Measurements from ENCODE around the gene NPIPB6. TPM values are rescaled to one million over a fixed set of nuclear protein-coding genes. Genes with fewer than 3 reads are reported as not detected.

The NPIPB6 gene
- total RNA-seq, 1 donor from 2014 or later: 2.0 TPM

GRCh38 chr16:28319476-28320022 lies 43.8 kb downstream of the NPIPB6 start:
- no peak overlapping the region for H3K27ac Mint-ChIP-seq
- DNase-seq (ENCODE audit: extremely low spot score, unreplicated experiment): no peak
- H3K9me3 Mint-ChIP-seq: no peaks in the 10 kb centered on the region
- no peaks in the 10 kb centered on the region for H3K27me3 Mint-ChIP-seq
- H3K4me3 Mint-ChIP-seq: no peak overlapping the region
- no peak for TF ChIP-seq CTCF (conservative IDR thresholded peaks at IDR 0.05)
- H3K4me1 Mint-ChIP-seq (ENCODE audit: unreplicated experiment): no peaks in the 10 kb centered on the region
- H3K36me3 Mint-ChIP-seq: peaks cover 7% of the 10 kb centered on the region

- no peaks in the 10 kb centered on the region for H3K4me1 Mint-ChIP-seq (ENCODE audit: unreplicated experiment)
- H3K4me3 Mint-ChIP-seq: no peak overlapping the region
- no peak for DNase-seq (ENCODE audit: extremely low spot score, unreplicated experiment)
- H3K27me3 Mint-ChIP-seq: no peaks in the 10 kb centered on the region
- H3K9me3 Mint-ChIP-seq: no peaks in the 10 kb centered on the region
- TF ChIP-seq CTCF (conservative IDR thresholded peaks at IDR 0.05): no peak
- H3K27ac Mint-ChIP-seq: no peak overlapping the region
- peaks cover 7% of the 10 kb centered on the region for H3K36me3 Mint-ChIP-seq
Measured at GRCh38 chr16:28318042-28318744, 45.1 kb downstream of the NPIPB6 start.

- no peak for DNase-seq (ENCODE audit: extremely low spot score, unreplicated experiment)
- Mint-ChIP-seq H3K9me3 (no peaks in the 10 kb centered on the region), H3K27me3 (no peaks in the 10 kb centered on the region), H3K4me1 (ENCODE audit: unreplicated experiment) (no peaks in the 10 kb centered on the region), H3K36me3 (peaks cover 7% of the 10 kb centered on the region), H3K27ac (no peak overlapping the region), H3K4me3 (no peak overlapping the region)
- peak; percentile 92 for TF ChIP-seq CTCF (conservative IDR thresholded peaks at IDR 0.05)
Measured at GRCh38 chr16:28317040-28317880, 46.0 kb downstream of the NPIPB6 start.

GRCh38 chr16:28316054-28316453 lies 47.3 kb downstream of the NPIPB6 start:
- no peaks in the 10 kb centered on the region for H3K4me1 Mint-ChIP-seq (ENCODE audit: unreplicated experiment)
- no peaks in the 10 kb centered on the region for H3K9me3 Mint-ChIP-seq
- no peaks in the 10 kb centered on the region for H3K27me3 Mint-ChIP-seq
- TF ChIP-seq CTCF (conservative IDR thresholded peaks at IDR 0.05): no peak
- peaks cover 7% of the 10 kb centered on the region for H3K36me3 Mint-ChIP-seq
- no peak for DNase-seq (ENCODE audit: extremely low spot score, unreplicated experiment)
- H3K4me3 Mint-ChIP-seq: no peak overlapping the region
- H3K27ac Mint-ChIP-seq: no peak overlapping the region

- Mint-ChIP-seq H3K36me3 (peaks cover 8% of the 10 kb centered on the region), H3K27me3 (no peaks in the 10 kb centered on the region), H3K9me3 (no peaks in the 10 kb centered on the region), H3K27ac (no peak overlapping the region), H3K4me3 (no peak overlapping the region), H3K4me1 (ENCODE audit: unreplicated experiment) (no peaks in the 10 kb centered on the region)
- DNase-seq (ENCODE audit: extremely low spot score, unreplicated experiment): no peak
- TF ChIP-seq CTCF (conservative IDR thresholded peaks at IDR 0.05): no peak
Measured at GRCh38 chr16:28313587-28313986, 49.7 kb downstream of the NPIPB6 start.
